ENCODE measurements around the gene SLC35F6.

GRCh38 chr2:26811791-26812694 is 48.0 kb downstream of the SLC35F6 start:
- no peak for TF ChIP-seq CTCF (IDR thresholded peaks at IDR 0.05)
- no peak for TF ChIP-seq EZH2 (IDR thresholded peaks at IDR 0.05; ENCODE audit: borderline replicate concordance, insufficient read depth, low read depth, low read length, poor library complexity, severe bottlenecking)

Data from B cell (primary cell).